ENCODE measurements around the gene LRP3. TPM values are rescaled to one million over a fixed set of nuclear protein-coding genes. Genes with fewer than 3 reads are reported as not detected.
A peak's percentile ranks its signal among the peaks of the same experiment; 100 is the strongest.

The LRP3 gene
- total and polyA plus RNA-seq, 2 experiments from 2014 or later = 3.5 to 62.7 TPM

- TF ChIP-seq ZNF462 (CRISPR knock-in tag; IDR thresholded peaks at IDR 0.05) = no peak
- TF ChIP-seq EZH2phosphoT487 (IDR thresholded peaks at IDR 0.05; ENCODE audit: unreplicated experiment) = no peak
- no peak for TF ChIP-seq EZH2 (IDR thresholded peaks at IDR 0.05; ENCODE audit: low read depth, unreplicated experiment)
- TF ChIP-seq POLR2AphosphoS5 (IDR thresholded peaks at IDR 0.05; ENCODE audit: low read depth) = no peak
- TF ChIP-seq CREB1 (CRISPR knock-in tag; IDR thresholded peaks at IDR 0.05; ENCODE audit: low read depth) = no peak
Measured at GRCh38 chr19:33248553-33248953, 54.4 kb downstream of the LRP3 start (continued).

- H3K9me2 ChIP-seq (ENCODE audit: insufficient read depth) = no peaks in the 10 kb centered on the region
- peaks cover 6% of the 10 kb centered on the region; the same call in 1 of the 2 replicates for H3K36me3 ChIP-seq (ENCODE audit: insufficient read depth)
- TF ChIP-seq POLR2AphosphoS5 (IDR thresholded peaks at IDR 0.05; ENCODE audit: low read depth) = no peak
- TF ChIP-seq CTCF (conservative IDR thresholded peaks at IDR 0.05; ENCODE audit: low read depth in 2 of 2) = 0 out of 4 replicates have a peak, but pooled peaks of 1 of the 2 experiments have one; percentile 6
- no peaks in the 10 kb centered on the region for H3K4me1 ChIP-seq (ENCODE audit: insufficient read depth)
- H3K79me2 ChIP-seq (replicated peaks; ENCODE audit: insufficient read depth) = no peaks in the 10 kb centered on the region
- H3K4me3 ChIP-seq = no peak overlapping the region
- Mint-ChIP-seq H3K4me3 (no peak overlapping the region), H3K9me3 (peaks cover 16% of the 10 kb centered on the region), H3K4me1 (peaks cover 2% of the 10 kb centered on the region; the same call in 1 of the 3 replicates), H3K36me3 (ENCODE audit: low read depth) (no peaks in the 10 kb centered on the region; the same call in 2 of the 3 replicates), H3K27ac (no peak overlapping the region), H3K27me3 (ENCODE audit: insufficient read depth, low read depth, poor library complexity) (peaks cover 4% of the 10 kb centered on the region)
- ATAC-seq (peak; percentile 23), DNase-seq (ENCODE audit: low spot score) (no peak)
- H2AFZ ChIP-seq = no peak overlapping the region
- H3K27me3 ChIP-seq (ENCODE audit: insufficient read depth) = no peaks in the 10 kb centered on the region
- H3K4me2 ChIP-seq = no peak overlapping the region
- H3K27ac ChIP-seq (ENCODE audit: low read depth) = no peak overlapping the region
- H3F3A ChIP-seq (replicated peaks; ENCODE audit: low read depth) = no peaks in the 10 kb centered on the region
- H4K20me1 ChIP-seq (replicated peaks; ENCODE audit: insufficient read depth) = no peaks in the 10 kb centered on the region
Measured at GRCh38 chr19:33248954-33249613, 55.0 kb downstream of the LRP3 start.
